NCI-H1105 (cell line): ENCODE data around the gene APBB2.

Experiments
- DNase-seq: peaks from one replicate; lab custom pipeline; 2025; lab: John Stamatoyannopoulos, UW

Gene APBB2

GRCh38 chr4:41134581-41134980 is 79.8 kb downstream of the APBB2 start:
- no peak for DNase-seq

GRCh38 chr4:41133454-41134018 is 80.8 kb downstream of the APBB2 start:
- DNase-seq = no peak

GRCh38 chr4:41132055-41132683 is 82.2 kb downstream of the APBB2 start:
- no peak for DNase-seq

- DNase-seq = no peak
Measured at GRCh38 chr4:41129936-41130440, 84.4 kb downstream of the APBB2 start.

- no peak for DNase-seq
Measured at GRCh38 chr4:41129128-41129754, 85.1 kb downstream of the APBB2 start.

GRCh38 chr4:41125558-41126311 is 88.6 kb downstream of the APBB2 start:
- no peak for DNase-seq

GRCh38 chr4:41124916-41125548 is 89.3 kb downstream of the APBB2 start:
- DNase-seq = no peak

- no peak for DNase-seq
Measured at GRCh38 chr4:41122775-41123174, 91.6 kb downstream of the APBB2 start.

- no peak for DNase-seq
Measured at GRCh38 chr4:41122309-41122708, 92.0 kb downstream of the APBB2 start.

- no peak for DNase-seq
Measured at GRCh38 chr4:41121906-41122305, 92.4 kb downstream of the APBB2 start.

- DNase-seq = no peak
Measured at GRCh38 chr4:41120297-41121217, 93.8 kb downstream of the APBB2 start.

- DNase-seq = no peak
Measured at GRCh38 chr4:41119867-41120295, 94.5 kb downstream of the APBB2 start.

- no peak for DNase-seq
Measured at GRCh38 chr4:41111791-41112190, 102.6 kb downstream of the APBB2 start.

- no peak for DNase-seq
Measured at GRCh38 chr4:41110050-41110449, 104.3 kb downstream of the APBB2 start.

- no peak for DNase-seq
Measured at GRCh38 chr4:41108481-41108880, 105.9 kb downstream of the APBB2 start.

GRCh38 chr4:41106694-41107419 is 107.5 kb downstream of the APBB2 start:
- DNase-seq = no peak

GRCh38 chr4:41106081-41106480 is 108.3 kb downstream of the APBB2 start:
- DNase-seq = no peak

GRCh38 chr4:41104155-41104554 is 110.2 kb downstream of the APBB2 start:
- DNase-seq = no peak

- DNase-seq = no peak
Measured at GRCh38 chr4:41103657-41104056, 110.7 kb downstream of the APBB2 start.

- DNase-seq = no peak
Measured at GRCh38 chr4:41102414-41103092, 111.8 kb downstream of the APBB2 start.
